Neural cell (in vitro differentiated cells): ENCODE measurements around the gene DPH6. TPM values are rescaled to one million over a fixed set of nuclear protein-coding genes. Genes with fewer than 3 reads are reported as not detected.

ENCODE experiments used
- H2AFZ ChIP-seq: fragments of 200-600, 300-800 bp; sonication (generic), shearing (Covaris generic); 2 replicates; pipeline ENCODE4 v1.6.0; 2014; ENCODE audit warnings: low read depth, mild to moderate bottlenecking, antibody characterized with exemption, low read length, moderate library complexity
- H3F3A ChIP-seq: fragments of 200-600 bp; shearing (Covaris generic); 2 replicates; pipeline ENCODE4 v1.6.1; 2016; ENCODE audit warnings: mild to moderate bottlenecking, moderate library complexity, mixed read lengths, antibody characterized with exemption, low read length; ENCODE audit not compliant: insufficient read depth, poor library complexity, severe bottlenecking
- H3K27ac ChIP-seq: fragments of 200-600, 300-800 bp; sonication (generic), shearing (Covaris generic); 2 replicates; pipeline ENCODE4 v1.5.1; 2014; ENCODE audit warnings: mild to moderate bottlenecking, low read length, moderate library complexity
- H3K27me3 ChIP-seq: fragments of 300-800, 200-600 bp; sonication (generic), shearing (Covaris generic); 2 replicates; pipeline ENCODE4 v1.6.0; 2014; ENCODE audit warnings: mild to moderate bottlenecking, low read depth, low read length, moderate library complexity; ENCODE audit not compliant: insufficient read depth
- H3K36me3 ChIP-seq: fragments of 300-800, 200-600 bp; sonication (generic), shearing (Covaris generic); 2 replicates; pipeline ENCODE4 v1.5.1; 2014; ENCODE audit warnings: mild to moderate bottlenecking, antibody characterized with exemption, low read length, moderate library complexity; ENCODE audit not compliant: insufficient read depth
- H3K4me2 ChIP-seq: fragments of 300-800, 200-600 bp; sonication (generic), shearing (Covaris generic); 2 replicates; pipeline ENCODE4 v1.6.0; 2014; ENCODE audit warnings: mild to moderate bottlenecking, low read length
- H3K4me3 ChIP-seq: fragments of 300-800, 200-600 bp; sonication (generic), shearing (Covaris generic); 2 replicates; pipeline ENCODE4 v1.5.1; 2014; ENCODE audit warnings: mild to moderate bottlenecking, low read length, moderate library complexity
- H3K79me2 ChIP-seq: fragments of 200-600 bp; shearing (Covaris generic); replicated peaks from 2 replicates; pipeline ENCODE4 v1.6.0; 2014; ENCODE audit warnings: mild to moderate bottlenecking, low read length, moderate library complexity; ENCODE audit not compliant: insufficient read depth
- H3K9ac ChIP-seq: fragments of 300-800, 200-600 bp; sonication (generic), shearing (Covaris generic); 2 replicates; pipeline ENCODE4 v1.6.1; 2016; ENCODE audit warnings: mild to moderate bottlenecking, low read length, mixed read lengths
- H3K9me2 ChIP-seq: fragments of 200-600 bp; shearing (Covaris generic); 2 replicates; pipeline ENCODE4 v1.6.1; 2016; ENCODE audit warnings: mild to moderate bottlenecking, low read length, mixed read lengths; ENCODE audit not compliant: insufficient read depth
- H3K9me3 ChIP-seq: fragments of 200-600, 300-800 bp; sonication (generic), shearing (Covaris generic); 2 replicates; pipeline ENCODE4 v1.6.1; 2016; ENCODE audit warnings: mild to moderate bottlenecking, mixed run types, low read length, moderate library complexity, mixed read lengths
- H4K20me1 ChIP-seq: fragments of 200-600 bp; shearing (Covaris generic); 2 replicates; pipeline ENCODE4 v1.6.1; 2016; ENCODE audit warnings: mild to moderate bottlenecking, mixed run types; ENCODE audit not compliant: insufficient read depth
- EP300 ChIP-seq: fragments of 450-650 bp; conservative IDR thresholded peaks from 2 replicates; pipeline ENCODE4 v1.6.1; 2014; ENCODE audit warnings: antibody characterized with exemption, mild to moderate bottlenecking, moderate library complexity; ENCODE audit not compliant: poor library complexity, severe bottlenecking
- EZH2 ChIP-seq: fragments of 200-600, 300-800 bp; shearing (Covaris generic), sonication (generic); IDR thresholded peaks from 2 replicates; pipeline ENCODE4 v1.6.1; 2014; ENCODE audit warnings: antibody characterized with exemption, low read length, borderline replicate concordance, mild to moderate bottlenecking; ENCODE audit not compliant: insufficient read depth, poor library complexity, severe bottlenecking
- MXI1 ChIP-seq: fragments of 450-650 bp; conservative IDR thresholded peaks from 2 replicates; pipeline ENCODE4 v1.6.1; 2014; ENCODE audit warnings: antibody characterized with exemption, mild to moderate bottlenecking; ENCODE audit not compliant: poor library complexity, severe bottlenecking
- POLR2AphosphoS5 ChIP-seq: IDR thresholded peaks from 2 replicates; pipeline ENCODE4 v1.6.1; 2012
- RAD21 ChIP-seq: fragments of 450-650 bp; conservative IDR thresholded peaks from 2 replicates; pipeline ENCODE4 v1.6.1; 2014; ENCODE audit warnings: antibody characterized with exemption, mild to moderate bottlenecking, moderate library complexity
- SMC3 ChIP-seq: fragments of 450-650 bp; conservative IDR thresholded peaks from 2 replicates; pipeline ENCODE4 v1.6.1; 2014; ENCODE audit warnings: antibody characterized with exemption, mild to moderate bottlenecking, moderate library complexity; ENCODE audit not compliant: poor library complexity
- TAF1 ChIP-seq: IDR thresholded peaks from 2 replicates; pipeline ENCODE4 v1.6.1; 2012; ENCODE audit warnings: low read depth
- polyA plus RNA-seq: library from polyadenylated mRNA; depleted of rRNA; stranded (reverse); fragments of >200 nt; gene quantifications from 2 replicates; pipeline ENCODE4 v1.2.3, GENCODE V29; 2014
- TF ChIP-seq, protein P1 (sequence below): fragments of 450-650 bp; IDR thresholded peaks from 2 replicates; pipeline ENCODE4 v1.5.1; 2014; ENCODE audit warnings: antibody characterized with exemption, mild to moderate bottlenecking, moderate library complexity; ENCODE audit not compliant: poor library complexity, severe bottlenecking
- TF ChIP-seq, protein P2 (sequence below): IDR thresholded peaks from 2 replicates; pipeline ENCODE4 v1.6.1; 2012; ENCODE audit warnings: borderline replicate concordance

The DPH6 gene
- polyA plus RNA-seq, 1 donor from 2014 or later: 6.9 TPM

DNA sequence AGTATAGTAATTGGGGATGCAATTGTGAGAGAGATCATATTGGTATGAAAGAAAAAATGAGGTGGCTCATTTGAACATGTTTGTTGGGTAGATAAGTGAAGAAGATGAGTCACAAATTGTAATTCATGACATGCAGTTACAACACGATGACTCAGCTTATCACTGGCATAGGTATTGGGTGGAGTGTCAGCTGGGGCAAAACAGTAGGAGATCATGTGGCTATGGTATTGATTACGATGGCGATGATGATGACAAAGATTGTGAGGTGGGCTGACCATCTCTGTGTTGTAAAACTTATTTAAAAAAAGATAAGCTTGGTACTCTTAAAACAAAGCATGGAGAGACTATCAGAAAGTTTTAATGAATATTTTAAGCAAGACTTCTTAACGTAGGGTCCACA is 11.6 kb upstream of the DPH6 start:
- Histone ChIP-seq H3K36me3 (no peaks in the 10 kb centered on the region), H3F3A (no peaks in the 10 kb centered on the region), H3K79me2 (no peaks in the 10 kb centered on the region), H3K9ac (no peak overlapping the region), H2AFZ (no peak overlapping the region), H3K4me2 (no peak overlapping the region), H3K27ac (no peak overlapping the region), H3K4me3 (no peak overlapping the region), H3K9me2 (no peaks in the 10 kb centered on the region), H3K27me3 (no peaks in the 10 kb centered on the region), H3K9me3 (no peaks in the 10 kb centered on the region), H4K20me1 (no peaks in the 10 kb centered on the region)
- TF ChIP-seq, protein P1, sequence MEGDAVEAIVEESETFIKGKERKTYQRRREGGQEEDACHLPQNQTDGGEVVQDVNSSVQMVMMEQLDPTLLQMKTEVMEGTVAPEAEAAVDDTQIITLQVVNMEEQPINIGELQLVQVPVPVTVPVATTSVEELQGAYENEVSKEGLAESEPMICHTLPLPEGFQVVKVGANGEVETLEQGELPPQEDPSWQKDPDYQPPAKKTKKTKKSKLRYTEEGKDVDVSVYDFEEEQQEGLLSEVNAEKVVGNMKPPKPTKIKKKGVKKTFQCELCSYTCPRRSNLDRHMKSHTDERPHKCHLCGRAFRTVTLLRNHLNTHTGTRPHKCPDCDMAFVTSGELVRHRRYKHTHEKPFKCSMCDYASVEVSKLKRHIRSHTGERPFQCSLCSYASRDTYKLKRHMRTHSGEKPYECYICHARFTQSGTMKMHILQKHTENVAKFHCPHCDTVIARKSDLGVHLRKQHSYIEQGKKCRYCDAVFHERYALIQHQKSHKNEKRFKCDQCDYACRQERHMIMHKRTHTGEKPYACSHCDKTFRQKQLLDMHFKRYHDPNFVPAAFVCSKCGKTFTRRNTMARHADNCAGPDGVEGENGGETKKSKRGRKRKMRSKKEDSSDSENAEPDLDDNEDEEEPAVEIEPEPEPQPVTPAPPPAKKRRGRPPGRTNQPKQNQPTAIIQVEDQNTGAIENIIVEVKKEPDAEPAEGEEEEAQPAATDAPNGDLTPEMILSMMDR: no peak
- TF ChIP-seq, protein P2, sequence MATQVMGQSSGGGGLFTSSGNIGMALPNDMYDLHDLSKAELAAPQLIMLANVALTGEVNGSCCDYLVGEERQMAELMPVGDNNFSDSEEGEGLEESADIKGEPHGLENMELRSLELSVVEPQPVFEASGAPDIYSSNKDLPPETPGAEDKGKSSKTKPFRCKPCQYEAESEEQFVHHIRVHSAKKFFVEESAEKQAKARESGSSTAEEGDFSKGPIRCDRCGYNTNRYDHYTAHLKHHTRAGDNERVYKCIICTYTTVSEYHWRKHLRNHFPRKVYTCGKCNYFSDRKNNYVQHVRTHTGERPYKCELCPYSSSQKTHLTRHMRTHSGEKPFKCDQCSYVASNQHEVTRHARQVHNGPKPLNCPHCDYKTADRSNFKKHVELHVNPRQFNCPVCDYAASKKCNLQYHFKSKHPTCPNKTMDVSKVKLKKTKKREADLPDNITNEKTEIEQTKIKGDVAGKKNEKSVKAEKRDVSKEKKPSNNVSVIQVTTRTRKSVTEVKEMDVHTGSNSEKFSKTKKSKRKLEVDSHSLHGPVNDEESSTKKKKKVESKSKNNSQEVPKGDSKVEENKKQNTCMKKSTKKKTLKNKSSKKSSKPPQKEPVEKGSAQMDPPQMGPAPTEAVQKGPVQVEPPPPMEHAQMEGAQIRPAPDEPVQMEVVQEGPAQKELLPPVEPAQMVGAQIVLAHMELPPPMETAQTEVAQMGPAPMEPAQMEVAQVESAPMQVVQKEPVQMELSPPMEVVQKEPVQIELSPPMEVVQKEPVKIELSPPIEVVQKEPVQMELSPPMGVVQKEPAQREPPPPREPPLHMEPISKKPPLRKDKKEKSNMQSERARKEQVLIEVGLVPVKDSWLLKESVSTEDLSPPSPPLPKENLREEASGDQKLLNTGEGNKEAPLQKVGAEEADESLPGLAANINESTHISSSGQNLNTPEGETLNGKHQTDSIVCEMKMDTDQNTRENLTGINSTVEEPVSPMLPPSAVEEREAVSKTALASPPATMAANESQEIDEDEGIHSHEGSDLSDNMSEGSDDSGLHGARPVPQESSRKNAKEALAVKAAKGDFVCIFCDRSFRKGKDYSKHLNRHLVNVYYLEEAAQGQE: no peak
- TF ChIP-seq POLR2AphosphoS5 (no peak), EZH2 (no peak), TAF1 (no peak), SMC3 (no peak), EP300 (no peak), RAD21 (no peak), MXI1 (no peak)

DNA sequence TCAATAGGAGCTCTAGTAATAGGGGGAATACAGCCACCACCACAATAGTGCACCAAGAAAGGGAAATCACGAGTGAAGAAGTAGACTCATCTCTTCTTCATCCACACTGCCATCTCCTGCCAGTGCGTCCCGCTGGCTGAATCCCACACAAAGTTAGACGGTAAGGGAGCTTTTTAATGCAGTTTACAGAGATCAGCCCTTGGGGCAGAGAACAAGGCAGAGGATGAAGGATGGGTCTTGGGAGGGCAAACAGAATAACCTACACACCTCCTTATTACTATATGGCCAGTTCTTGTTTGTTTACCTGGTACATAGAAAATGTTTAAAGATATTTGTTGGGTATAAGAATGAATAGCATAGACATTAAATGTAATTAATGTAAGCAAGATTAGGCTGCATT is 11.0 kb upstream of the DPH6 start:
- H3K9me3 ChIP-seq: no peaks in the 10 kb centered on the region

More for the DNA sequence above, 11.0 kb upstream of the DPH6 start:
- H4K20me1 ChIP-seq: no peaks in the 10 kb centered on the region
- no peaks in the 10 kb centered on the region for H3K36me3 ChIP-seq
- H3K4me2 ChIP-seq: no peak overlapping the region
- TF ChIP-seq POLR2AphosphoS5 (no peak), TAF1 (no peak), EP300 (no peak), MXI1 (no peak), EZH2 (no peak), RAD21 (no peak), SMC3 (no peak)
- TF ChIP-seq, protein P1: no peak
- TF ChIP-seq, protein P2: no peak
- no peak overlapping the region for H3K27ac ChIP-seq
- H3K9ac ChIP-seq: no peak overlapping the region
- H3K79me2 ChIP-seq: no peaks in the 10 kb centered on the region
- H3F3A ChIP-seq: no peaks in the 10 kb centered on the region
- no peaks in the 10 kb centered on the region for H3K9me2 ChIP-seq
- H3K27me3 ChIP-seq: no peaks in the 10 kb centered on the region
- no peak overlapping the region for H3K4me3 ChIP-seq
- H2AFZ ChIP-seq: no peak overlapping the region
